NCI-H446 treated with DMSO at 0.1 percent for 48 hours (cell line): ENCODE results near the gene GOT1.

Experiments
- DNase-seq: peaks from one replicate; lab custom pipeline; 2025; lab: John Stamatoyannopoulos, UW

The GOT1 gene

DNA sequence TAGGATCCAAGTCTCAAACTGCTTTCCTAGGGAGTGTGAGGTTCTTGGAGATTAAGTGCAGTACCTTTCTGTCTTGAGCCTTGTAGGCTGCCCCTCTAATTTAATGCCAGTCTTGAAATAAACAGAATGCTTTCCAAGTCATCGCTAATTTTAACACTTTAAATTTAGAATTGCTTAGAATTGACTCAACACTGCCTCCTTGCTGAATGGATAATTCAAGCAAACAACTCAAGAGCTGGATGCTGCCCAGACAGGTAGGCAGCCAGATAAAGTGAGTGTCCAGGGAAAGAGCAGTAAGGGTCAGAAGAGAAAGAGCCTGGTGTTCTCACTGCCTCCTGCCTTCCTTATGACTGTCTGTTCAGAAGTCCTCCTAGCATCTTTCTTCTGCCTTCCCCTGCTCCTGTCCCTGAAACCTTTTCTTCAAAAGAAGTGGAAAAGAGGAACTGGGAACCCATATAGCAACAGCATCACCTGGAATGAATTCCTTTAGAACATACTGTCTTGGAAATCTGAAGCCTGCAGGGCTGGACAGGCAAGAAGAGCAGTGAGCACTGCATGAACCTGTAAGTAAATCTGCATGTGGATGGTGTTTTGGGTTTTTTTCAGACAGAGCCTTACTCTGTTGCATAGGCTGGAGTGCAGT lies 3.1 kb upstream of the GOT1 start:
- no peak for DNase-seq

DNA sequence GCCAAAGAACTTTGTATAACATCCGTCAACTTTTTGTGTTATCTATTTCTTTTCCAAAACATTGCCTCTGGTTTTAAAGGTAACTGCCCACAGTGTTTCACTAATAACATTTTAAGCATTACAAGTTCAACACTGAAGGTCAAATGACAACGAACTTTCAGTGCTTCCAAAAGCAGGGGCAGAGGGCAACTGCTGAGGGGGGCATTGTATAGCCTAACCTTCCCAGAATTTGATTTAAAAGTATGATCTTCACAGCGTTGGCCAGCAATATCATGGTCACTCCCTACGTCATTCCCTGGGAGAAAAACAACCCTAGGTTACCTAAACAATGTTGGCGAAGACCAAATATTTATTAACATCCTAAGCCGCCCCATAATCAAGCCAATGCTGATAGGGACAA lies 2.5 kb upstream of the GOT1 start:
- DNase-seq, result no peak

DNA sequence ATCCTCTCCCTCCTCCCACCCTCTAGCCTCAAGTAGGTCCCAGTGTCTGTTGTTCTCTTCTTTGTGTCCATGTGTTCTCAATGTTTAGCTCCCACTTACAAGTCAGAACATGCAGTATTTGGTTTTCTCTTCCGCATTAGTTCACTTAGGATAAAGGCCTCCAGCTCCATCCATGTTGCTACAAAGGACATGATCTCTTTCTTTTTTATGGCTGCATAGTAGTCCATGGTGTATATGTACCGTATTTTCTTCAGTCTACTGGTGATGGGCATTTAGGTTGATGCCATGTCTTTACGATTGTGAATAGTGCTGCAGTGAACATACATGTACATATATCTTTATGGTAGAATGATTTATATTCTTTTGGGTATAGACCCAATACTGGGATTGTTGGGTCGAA lies 1.6 kb upstream of the GOT1 start:
- no peak for DNase-seq

DNA sequence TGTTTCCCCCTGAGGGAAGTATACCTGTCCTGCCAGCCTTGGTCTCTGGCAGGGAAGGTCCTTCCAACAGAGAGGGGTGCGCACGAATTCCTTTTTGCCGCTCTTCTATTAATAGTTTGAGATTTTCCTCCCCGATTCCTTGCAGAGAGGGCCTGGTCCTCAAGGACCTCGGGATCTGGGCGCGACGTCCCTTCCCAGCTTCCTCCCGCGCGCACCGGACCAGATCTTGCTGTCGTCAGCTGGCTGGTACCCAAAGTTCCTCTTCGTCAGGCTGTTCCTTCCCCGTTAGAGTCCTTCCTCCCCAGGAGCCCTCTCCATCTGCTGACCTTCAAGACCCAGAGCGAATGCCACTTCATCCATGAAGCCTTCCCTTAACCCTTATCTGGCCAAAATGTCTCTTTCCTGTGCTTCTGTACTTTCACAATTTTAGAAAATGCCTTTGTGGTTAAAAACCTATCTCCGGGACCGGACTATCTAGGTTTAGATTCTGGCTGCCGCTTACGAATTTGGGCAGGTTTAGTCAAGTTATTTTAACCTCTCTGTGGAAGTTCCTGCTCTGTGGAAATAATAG lies 851 bp upstream of the GOT1 start:
- no peak for DNase-seq

DNA sequence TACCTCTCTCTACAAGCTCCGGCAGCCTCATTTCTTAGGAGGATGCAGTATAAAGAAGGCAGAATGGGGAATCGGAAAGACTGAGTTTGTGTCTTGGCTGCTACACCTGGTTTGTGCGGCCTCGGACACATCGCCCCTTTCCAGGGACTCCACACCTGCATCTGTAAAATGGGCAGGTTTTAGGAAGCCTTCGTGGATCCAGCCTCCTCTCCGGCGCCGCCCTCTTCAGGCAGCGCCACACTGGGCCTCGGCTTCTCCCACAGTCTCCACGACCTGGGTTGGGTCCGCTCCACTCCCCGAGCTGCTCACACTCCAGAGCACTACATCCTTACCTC lies 341 bp downstream of the GOT1 start:
- DNase-seq, result no peak

DNA sequence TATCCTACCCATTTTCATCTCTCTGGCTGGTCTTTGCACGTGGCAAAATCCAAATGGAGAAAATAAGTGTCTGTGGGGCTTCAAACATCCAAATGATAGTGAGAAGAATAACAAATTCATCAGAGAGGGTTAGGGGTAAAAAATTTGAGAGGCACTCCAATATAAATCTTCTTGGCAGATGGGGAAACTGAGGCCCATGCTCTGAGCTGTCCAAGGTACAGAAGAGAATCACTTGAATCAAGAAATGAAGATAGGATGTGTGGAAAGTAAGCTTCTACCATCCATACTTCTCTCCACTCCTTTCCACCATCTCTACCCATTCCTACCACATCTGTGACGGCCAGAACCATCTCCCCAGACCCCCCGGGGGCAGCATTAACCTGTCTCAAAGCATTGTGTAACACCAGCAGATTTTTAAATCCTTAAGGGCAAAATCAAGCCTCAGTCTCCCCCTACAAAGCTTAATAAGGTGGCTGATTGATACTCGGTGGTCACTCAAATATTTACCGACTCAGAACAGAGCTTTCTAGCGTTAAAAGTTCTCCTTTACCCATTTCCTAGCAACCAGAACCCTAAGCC lies 818 bp downstream of the GOT1 start:
- no peak for DNase-seq

DNA sequence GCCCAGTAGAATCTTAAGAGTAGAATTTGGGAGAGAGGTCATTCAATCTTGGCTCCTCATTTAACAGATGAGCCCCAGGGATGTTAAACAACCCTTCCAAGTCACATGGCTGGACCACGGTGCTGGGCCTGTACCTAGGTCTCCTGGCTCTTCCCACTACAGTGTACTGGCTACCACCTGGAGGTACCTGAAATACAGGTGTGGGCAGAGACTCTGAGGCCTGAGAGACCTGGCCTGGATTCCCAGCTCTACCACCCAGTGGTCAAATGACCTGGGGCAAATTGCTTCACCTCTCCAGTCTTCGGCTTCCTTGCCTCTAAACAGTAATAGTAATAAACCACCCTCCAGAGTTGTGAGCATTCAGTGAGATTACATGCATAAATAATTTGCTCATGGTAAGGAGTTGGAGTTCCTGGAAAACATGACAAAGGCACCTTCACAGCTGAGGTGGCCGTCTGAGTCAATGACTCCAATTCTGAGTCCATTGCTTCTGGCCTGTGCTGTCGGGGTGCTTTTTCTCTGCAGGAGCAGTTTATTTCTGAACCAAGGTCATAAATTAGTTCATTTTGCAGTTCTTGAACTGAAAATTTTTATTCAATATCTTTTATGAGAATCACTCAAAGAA lies 2.7 kb downstream of the GOT1 start:
- no peak for DNase-seq

DNA sequence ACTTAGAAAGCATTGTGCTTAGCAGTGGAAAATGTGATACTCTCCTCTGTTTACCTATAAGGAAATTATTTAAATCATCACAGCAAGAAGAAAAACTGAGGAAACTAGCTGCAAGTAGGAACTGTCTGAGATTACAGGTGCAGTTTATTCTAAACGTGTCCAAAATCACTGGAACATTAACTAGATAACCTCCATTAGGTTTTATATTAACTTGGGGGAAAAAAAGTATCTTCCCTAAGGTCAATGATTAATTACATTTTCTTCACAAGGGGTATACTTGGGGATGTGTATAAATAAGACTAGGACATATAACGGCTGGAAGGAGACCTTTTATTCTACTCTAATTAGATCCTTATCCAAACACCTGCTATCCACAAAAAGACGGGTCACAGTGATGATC lies 3.7 kb downstream of the GOT1 start:
- no peak for DNase-seq

DNA sequence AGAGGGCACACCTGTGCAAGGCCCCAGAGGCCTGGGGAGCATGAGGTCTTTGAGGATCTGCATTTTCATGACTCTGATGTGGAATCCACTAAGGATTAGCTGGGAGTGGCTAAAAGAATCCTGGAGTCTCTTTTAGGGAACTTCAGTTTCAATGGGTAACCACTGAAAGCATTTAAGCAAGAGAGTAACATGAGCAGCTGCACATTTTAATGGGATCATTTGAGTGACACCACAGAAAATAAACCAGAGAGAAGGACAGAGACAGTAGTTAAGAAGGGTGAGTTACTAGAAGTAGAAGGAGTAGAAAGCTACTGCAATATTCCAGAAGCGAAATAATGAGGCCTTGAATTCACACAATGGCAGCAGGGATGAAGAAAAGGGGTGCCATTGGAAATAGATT lies 5.2 kb downstream of the GOT1 start:
- no peak for DNase-seq

DNA sequence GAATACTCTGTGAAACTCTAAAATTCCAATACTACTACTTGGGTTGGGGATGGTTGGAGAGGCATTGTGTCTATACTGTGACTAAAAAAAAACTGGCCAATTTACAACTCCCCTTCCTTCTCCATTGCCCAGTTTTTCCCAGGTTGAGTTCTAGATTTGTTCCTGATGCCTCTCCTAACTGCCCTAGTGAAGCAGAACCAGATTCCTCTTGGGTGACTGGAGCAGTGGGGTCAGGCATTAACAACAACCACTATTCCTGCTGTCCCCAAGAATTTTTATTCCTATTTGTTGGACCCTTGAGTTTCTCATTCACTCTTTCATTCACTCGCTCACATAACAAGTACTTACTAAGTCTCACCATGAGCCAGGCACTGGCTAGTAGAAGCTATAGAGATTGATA lies 5.8 kb downstream of the GOT1 start:
- DNase-seq, result no peak

DNA sequence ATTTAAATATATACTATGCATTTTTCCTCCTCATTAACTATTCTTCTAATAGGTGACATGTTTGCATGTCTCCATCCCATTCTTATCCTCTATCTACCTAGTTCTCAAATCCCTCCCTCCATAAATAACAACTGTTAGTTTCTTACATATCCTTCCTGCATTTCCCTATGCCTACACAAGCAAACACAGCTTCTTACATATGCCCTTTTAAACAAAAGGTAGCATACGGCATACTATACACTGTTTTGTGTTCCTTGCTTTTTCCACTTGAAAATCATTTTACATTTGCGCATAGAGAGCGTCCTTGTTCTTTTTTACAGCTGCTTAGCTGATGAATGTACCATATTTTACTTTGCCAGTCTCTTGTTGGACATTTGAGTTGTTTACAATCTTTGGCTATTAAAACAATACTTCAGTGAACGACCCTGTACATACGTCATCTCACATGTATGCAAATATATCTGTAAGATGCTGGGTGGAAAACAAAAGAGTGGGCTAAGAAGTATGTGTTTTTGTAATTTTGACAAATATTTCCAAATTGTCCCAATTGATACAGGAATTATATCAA lies 7.8 kb downstream of the GOT1 start:
- no peak for DNase-seq

DNA sequence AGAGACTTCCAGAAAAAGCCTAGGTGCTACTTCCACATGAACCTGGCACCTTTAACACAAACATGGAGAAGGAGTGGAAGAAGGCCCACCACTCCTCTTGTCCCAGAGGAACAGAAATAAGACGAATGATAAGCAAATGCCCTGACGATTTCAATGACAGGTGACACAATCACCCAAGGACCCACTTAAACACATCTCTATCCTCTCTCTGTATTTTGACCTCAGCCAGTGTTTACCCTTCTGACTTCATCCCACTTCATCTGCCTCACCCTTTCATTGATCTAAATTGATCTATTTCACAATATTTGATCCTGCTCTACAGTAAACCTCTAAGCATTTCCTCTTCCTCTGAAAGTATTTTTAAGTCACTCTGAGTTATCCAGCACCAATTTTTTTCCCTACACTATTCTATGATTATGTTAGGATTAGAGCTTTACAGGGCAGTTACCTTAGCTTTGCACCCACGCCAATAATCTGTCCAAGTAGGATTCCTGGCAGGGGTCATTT lies 9.1 kb downstream of the GOT1 start:
- DNase-seq, result no peak

DNA sequence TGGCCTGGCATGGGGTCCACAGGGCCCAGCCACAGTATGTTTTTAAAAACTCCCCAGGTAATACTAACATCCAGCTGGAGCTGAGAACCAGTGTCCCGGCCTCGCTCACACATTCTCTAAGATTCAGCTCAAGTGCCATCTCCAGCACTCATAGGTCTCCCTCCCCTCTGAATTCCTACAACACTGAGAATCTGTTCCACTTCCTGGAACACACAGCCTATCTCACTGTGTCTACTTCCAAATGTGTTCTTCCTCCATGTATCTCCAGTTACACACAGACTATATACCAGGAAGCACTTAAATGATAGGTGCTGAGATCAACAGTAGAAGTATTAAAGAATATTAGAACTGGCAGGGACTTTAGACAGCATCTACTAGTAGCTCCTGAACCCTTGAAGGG lies 10.7 kb downstream of the GOT1 start:
- no peak for DNase-seq

DNA sequence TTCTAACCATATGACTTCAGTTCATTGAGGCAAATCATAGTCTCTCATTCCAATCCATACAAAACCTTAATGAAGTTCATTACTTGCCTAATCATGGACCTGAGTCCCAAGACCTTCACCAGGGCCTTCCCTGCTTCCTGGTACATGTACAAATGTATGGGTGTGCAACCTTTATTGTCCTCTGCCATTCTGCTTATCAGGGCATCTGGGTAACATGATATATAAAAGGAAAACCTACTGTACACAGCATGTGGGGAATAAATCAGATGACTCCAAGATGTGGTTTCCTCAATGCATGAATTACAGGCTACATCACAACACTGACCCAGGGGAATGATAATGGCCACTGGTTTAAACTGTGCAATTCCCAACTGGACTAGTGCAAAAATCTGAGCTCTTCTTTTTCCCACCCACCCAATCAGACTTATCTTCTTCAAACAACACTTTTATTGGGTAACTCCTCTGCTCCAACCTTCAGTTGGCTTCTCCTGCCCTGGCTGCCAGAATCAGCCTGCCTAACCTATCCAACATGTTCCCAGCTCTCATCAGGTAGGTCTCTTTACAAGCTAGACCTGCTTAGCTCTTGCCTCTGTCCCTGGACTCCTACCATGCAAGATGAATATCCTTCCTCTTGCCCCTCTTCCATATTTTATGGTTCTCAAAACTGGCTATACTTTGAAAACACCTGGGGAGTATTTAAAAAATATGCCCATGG lies 11.4 kb downstream of the GOT1 start:
- DNase-seq, result no peak

DNA sequence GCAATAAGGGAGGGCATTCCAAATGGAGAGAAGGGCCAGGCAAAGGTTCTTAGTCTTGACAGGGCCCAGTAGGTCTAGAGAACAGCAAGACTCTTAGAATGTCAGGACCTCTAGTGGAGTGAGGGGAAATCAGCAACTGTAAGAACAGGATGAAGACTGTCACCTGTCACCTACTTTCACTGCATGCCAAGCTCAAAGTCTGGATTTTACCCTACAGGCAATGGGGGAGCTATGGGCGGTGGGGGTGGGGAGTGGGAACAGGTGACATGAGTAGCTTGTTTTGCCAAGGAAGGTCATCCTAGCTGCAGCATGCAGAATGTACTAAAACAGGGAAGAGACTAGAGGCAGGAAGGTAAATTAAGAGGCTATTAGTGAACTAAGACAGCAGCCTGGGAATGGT lies 18.3 kb downstream of the GOT1 start:
- no peak for DNase-seq

DNA sequence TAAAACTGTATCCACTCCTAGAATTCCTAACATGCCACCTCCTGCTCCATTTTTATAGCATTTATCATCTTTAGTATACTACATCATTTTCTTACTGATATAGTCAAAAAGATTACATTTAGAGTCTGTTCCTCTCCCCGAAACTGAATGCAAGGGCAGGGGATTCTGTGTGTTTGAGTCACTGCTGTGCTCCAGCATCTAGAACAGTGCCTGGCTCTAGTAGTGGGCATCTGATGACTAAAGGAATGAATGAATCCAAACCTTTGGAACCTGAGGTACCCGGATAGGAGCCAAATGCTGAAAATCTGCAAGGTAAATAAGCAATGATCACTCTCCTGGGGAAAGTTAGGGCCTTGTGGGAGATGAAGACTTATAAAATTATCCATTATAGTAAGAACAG lies 18.9 kb downstream of the GOT1 start:
- DNase-seq, result no peak

DNA sequence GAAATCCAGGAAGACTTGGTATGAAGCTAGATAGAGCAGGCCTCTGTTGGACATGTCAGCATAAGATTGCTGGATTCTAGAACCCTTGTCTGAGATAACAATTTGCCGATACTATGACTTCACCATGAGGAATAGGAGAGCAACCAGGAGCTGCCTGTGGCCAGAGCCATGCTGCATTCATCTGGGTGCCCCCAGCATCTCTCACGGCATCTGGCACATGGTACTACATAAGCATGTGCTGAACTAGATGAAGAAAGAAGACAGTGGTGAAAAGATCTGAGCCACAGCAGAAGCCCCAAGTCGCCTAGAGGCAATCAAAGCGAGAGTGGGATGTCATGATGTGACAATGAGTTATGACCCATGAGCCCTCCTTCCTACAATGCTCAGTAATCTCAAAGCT lies 19.5 kb downstream of the GOT1 start:
- DNase-seq, result no peak

DNA sequence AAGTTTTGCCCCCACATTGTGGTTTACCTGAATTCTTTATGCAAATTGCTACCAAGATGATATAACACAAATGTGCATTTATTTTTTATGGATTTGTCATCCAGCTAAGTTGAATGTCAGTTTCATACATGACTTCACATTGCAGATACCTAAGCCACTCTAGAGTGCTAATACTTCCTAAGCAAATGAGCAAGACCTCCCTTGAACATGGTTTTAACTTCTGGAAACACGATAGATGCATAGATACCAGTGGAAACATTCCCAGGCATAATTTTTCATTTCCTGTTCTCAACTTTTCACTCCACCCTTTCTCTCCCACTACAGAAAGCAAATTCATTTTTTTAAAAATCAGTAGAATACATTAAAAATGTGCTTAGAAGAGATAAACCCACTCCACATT lies 20.3 kb downstream of the GOT1 start:
- no peak for DNase-seq

DNA sequence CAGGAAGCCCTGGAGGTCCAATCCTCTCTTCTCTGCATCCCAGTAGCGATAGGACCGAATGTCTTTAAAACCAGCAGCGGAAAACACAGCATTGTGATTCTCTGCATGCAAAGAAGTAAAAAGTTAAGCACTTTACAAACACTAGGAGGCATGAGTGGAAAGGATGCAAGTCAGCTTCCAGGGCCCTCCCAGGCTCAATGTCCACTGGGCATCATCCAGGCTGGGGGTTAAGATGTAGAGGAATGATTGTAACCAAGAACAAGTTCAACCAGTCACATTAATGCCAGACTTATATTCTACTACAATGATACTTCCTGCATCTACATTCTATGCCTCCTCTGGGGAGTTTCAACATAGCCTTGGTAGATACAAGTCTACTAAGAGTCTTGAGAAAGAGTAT lies 24.3 kb downstream of the GOT1 start:
- DNase-seq, result no peak

DNA sequence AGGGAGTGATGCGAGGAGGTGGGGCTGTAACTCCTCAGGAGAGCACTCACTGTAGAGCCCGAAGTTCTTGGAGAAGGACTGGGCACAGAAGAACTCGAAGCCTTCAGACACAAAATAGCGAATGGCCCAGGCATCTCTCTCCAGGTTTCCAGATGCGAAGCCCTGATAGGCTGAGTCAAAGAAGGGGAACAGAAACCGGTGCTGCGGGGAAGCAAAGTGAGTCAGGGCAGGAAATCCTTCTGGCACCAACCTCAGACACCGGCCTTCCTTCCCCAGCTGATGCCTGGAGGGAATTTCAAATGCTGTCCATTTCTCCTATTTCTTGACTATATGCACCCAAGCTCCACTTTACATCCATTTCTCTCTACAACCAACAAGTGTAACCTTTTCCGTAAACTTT lies 26.8 kb downstream of the GOT1 start:
- no peak for DNase-seq

DNA sequence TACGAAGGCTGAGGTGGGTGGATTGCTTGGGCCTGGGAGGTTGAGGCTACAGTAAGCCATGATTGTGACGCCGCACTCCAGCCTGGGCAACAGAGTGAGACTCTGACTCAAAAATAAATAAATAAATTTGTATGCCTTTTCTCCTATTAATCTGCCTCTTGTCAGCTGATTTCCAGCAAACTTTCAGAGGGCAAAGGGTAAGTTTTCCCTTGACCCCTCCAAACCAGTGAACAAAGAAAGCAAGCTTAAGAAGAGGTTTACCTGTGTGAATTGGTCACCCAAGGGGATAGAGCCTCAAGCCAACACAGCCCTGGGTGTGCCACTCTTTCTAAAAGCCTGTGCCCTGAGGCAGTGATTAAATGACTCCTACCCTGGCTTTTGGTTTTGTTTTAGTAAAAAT lies 30.8 kb downstream of the GOT1 start:
- no peak for DNase-seq

DNA sequence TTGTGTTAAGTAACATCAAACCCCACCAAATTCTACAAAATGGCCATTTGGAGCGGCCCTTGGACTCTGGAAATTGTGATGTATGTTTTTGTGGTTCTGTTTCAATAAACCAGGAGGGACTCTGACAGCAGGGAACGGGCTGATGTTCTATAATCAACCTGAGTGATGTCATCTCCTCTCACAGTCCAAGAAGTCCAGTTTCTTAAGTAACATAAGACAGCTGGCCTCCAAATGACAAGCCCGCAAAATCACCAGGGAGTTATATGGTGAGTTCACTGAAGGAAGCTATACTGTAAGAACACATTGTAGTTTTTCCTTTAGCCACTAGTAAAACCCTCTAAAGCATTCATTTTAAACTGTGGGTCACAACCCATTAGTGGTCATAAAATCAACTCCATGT lies 34.0 kb downstream of the GOT1 start:
- no peak for DNase-seq
